Esophagus squamous epithelium (tissue), 5 donors: Measurements from ENCODE around the gene ACOT8. TPM values are rescaled to one million over a fixed set of nuclear protein-coding genes. Genes with fewer than 3 reads are reported as not detected.

Experiments
- DNase-seq: peaks from one replicate; lab custom pipeline; 2025; lab: John Stamatoyannopoulos, UW
- H3K27ac ChIP-seq, 4 donors: fragments of 200-600 bp; sonication (generic); one replicate each; pipeline ENCODE4 v1.5.1; 2016 to 2019; ENCODE audit warnings: mild to moderate bottlenecking in 1 of 4
- H3K27me3 ChIP-seq, 4 donors: fragments of 200-600 bp; sonication (generic); 1 replicate in 3 of 4; 2 replicates in 1 of 4; pipeline versions ENCODE4 v1.5.1 to v1.6.0; 2017 to 2021; ENCODE audit warnings: antibody characterized with exemption in 1 of 4
- H3K36me3 ChIP-seq, 3 donors: fragments of 200-600 bp; sonication (generic); one replicate each; pipeline ENCODE4 v1.5.1; 2016 to 2019
- H3K4me1 ChIP-seq, 3 donors: fragments of 200-600 bp; sonication (generic); one replicate each; pipeline ENCODE4 v1.5.1; 2017 to 2019
- H3K4me3 ChIP-seq, 4 donors: fragments of 200-600 bp; sonication (generic); 1 replicate in 3 of 4; 2 replicates in 1 of 4; pipeline ENCODE4 v1.5.1; 2016 to 2019; ENCODE audit warnings: mild to moderate bottlenecking in 2 of 4, moderate library complexity in 1 of 4
- H3K9me3 ChIP-seq, 3 donors: fragments of 200-600 bp; sonication (generic); one replicate each; pipeline ENCODE4 v1.5.1; 2016 to 2019
- POLR2A ChIP-seq, 4 donors: fragments of 450-650 bp; IDR thresholded peaks; one replicate each; pipeline ENCODE4 v1.6.1; 2017; ENCODE audit warnings: antibody characterized with exemption in 4 of 4, mild to moderate bottlenecking in 4 of 4, moderate library complexity in 3 of 4
- WGBS, 2 donors: methylation state at CpG; one replicate each; pipeline ENCODE4 v1.1.5; 2018; 5-methylcytosine and 5-hydroxymethylcytosine counted together
- intact Hi-C: fragments of 100-400 bp; cut with DNase I; formaldehyde crosslinking; loops from one replicate; pipeline ENCODE4 v1.15.0; 2022
- total RNA-seq, 4 donors: library from RNA; depleted of rRNA; stranded (reverse); fragments of >200 nt; gene quantifications; one replicate each; pipeline ENCODE4 v1.1.0, GENCODE V29; 2016
- TF ChIP-seq, protein P1 (sequence below), 6 experiments: fragments of 450-650 bp in 4 of 6; fragments of 200-600 bp in 2 of 6; sonication (generic) in 2 of 6; IDR thresholded peaks; one replicate each; pipeline ENCODE4 v1.5.1; 2016 to 2019; ENCODE audit warnings: antibody characterized with exemption in 6 of 6, mild to moderate bottlenecking in 4 of 6, moderate library complexity in 4 of 6
- donor health status: DM: yes; HTN: yes; CAD: no.

ACOT8 gene
- total RNA-seq, 4 donors from 2014 or later, result 27.7 to 35.0 (median 31.1) TPM

- Histone ChIP-seq H3K36me3 (peaks cover 3 to 75% (median 21%) of the 10 kb centered on the region in 3 donors), H3K9me3 (no peaks in the 10 kb centered on the region), H3K27ac (no peak overlapping the region), H3K27me3 (no peaks in the 10 kb centered on the region), H3K4me3 (no peak overlapping the region), H3K4me1 (peaks cover 16 to 38% (median 19%) of the 10 kb centered on the region in 3 donors)
- no peak for TF ChIP-seq POLR2A (IDR thresholded peaks at IDR 0.05)
- TF ChIP-seq, protein P1, sequence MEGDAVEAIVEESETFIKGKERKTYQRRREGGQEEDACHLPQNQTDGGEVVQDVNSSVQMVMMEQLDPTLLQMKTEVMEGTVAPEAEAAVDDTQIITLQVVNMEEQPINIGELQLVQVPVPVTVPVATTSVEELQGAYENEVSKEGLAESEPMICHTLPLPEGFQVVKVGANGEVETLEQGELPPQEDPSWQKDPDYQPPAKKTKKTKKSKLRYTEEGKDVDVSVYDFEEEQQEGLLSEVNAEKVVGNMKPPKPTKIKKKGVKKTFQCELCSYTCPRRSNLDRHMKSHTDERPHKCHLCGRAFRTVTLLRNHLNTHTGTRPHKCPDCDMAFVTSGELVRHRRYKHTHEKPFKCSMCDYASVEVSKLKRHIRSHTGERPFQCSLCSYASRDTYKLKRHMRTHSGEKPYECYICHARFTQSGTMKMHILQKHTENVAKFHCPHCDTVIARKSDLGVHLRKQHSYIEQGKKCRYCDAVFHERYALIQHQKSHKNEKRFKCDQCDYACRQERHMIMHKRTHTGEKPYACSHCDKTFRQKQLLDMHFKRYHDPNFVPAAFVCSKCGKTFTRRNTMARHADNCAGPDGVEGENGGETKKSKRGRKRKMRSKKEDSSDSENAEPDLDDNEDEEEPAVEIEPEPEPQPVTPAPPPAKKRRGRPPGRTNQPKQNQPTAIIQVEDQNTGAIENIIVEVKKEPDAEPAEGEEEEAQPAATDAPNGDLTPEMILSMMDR (IDR thresholded peaks at IDR 0.05), result no peak
- DNase-seq, result no peak
- WGBS, 2 donors, result 63 to 93% methylated on average over 2 to 8 of the region's 12 CpGs
- intact Hi-C loops, result loop anchor here (10.0 kb wide), 1 partner anchor 50 kb away; no protein-coding TSS in a partner anchor
Observed at GRCh38 chr20:45894797-45895196, 37.6 kb upstream of the ACOT8 start.

- DNase-seq, result no peak
- Histone ChIP-seq H3K27me3 (no peaks in the 10 kb centered on the region), H3K36me3 (peaks cover 3 to 68% (median 21%) of the 10 kb centered on the region in 3 donors)
Observed at GRCh38 chr20:45893831-45894230, 36.6 kb upstream of the ACOT8 start.

DNA sequence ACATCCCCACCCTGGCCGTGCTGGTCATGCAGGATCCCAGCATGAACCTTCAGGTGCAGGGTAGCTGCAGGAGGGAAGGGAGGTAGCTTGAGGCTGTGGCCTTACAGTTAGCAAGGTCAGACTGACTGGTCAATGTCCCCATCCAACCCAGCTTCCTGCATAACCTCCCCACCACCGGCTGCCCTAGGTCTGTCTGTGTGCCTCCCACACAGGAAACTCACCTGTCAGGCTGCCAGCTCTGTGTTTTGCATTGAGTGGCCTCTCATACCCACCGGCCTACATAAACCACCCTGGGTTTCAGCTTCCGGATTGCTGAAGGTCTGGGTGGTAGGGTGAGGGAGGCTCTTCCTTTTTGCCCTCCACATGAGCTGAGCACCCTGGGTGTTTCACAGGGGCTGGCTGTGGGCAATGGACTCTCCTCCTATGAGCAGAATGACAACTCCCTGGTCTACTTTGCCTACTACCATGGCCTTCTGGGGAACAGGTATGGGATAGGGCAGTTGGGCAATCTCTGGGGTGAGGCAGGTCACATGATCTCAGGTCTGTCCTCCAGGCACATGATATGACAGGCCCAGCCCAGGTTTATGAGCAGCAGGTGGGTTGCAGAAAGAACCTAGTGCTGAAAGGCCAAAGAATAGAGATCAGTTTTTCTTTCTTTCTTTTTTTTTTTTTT, 35.8 kb upstream of the ACOT8 start:
- WGBS, 2 donors, result 52 to 57% methylated on average over 3 to 4 of the region's 4 CpGs
- no peak for DNase-seq
- Histone ChIP-seq H3K36me3 (peaks cover 3 to 66% (median 15%) of the 10 kb centered on the region in 3 donors), H3K27me3 (no peaks in the 10 kb centered on the region), H3K27ac (no peak overlapping the region), H3K4me3 (no peak overlapping the region), H3K4me1 (peaks cover 23 to 53% (median 23%) of the 10 kb centered on the region in 3 donors), H3K9me3 (no peaks in the 10 kb centered on the region)
- intact Hi-C loops, result loop anchor here (10.0 kb wide), 1 partner anchor 52 kb away; no protein-coding TSS in a partner anchor
- TF ChIP-seq, protein P1 (IDR thresholded peaks at IDR 0.05), result no peak
- TF ChIP-seq POLR2A (IDR thresholded peaks at IDR 0.05), result no peak

More at GRCh38 chr20:45893831-45894230, 36.6 kb upstream of the ACOT8 start:
- TF ChIP-seq, protein P1 (IDR thresholded peaks at IDR 0.05), result no peak
- no peak for TF ChIP-seq POLR2A (IDR thresholded peaks at IDR 0.05)
- no peak overlapping the region for H3K4me3 ChIP-seq
- H3K27ac ChIP-seq, result no peak overlapping the region
- 87 to 94% methylated on average over 4 of the region's 4 CpGs for WGBS, 2 donors
- intact Hi-C loops, result loop anchor here (10.0 kb wide), 1 partner anchor 51 kb away; no protein-coding TSS in a partner anchor
- peaks cover 18 to 48% (median 23%) of the 10 kb centered on the region in 3 donors for H3K4me1 ChIP-seq
- no peaks in the 10 kb centered on the region for H3K9me3 ChIP-seq

DNA sequence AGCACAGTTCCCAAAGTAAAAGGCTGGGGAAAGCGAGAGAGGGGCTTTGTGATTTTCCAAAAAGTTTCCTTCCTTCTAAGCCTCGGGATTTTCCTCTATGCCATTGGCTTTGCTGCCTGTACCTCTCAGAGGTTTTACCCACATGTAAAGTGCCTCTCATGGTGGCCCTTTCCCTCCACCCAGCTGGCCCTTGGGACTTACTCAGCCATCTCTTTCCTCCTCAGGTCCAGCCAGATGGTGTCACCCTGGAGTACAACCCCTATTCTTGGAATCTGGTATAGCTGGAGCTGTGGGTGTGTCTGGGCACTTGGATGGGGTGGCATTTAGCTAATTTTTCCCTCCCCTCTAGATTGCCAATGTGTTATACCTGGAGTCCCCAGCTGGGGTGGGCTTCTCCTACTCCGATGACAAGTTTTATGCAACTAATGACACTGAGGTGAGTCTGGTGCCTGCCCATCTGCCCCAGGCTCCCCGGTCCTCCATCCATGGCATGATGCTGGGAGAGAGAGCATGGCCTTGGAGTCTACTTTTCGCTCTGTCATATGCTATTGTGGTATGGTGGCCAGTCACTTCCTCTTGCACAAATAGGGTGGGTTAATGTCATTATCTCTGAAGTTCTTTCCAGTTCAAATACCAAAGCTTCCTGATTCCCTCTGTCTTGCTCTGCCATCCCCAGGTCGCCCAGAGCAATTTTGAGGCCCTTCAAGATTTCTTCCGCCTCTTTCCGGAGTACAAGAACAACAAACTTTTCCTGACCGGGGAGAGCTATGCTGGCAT, 35.0 kb upstream of the ACOT8 start:
- Histone ChIP-seq H3K4me1 (peaks cover 23 to 53% (median 23%) of the 10 kb centered on the region in 3 donors), H3K27me3 (no peaks in the 10 kb centered on the region), H3K27ac (peak overlapping the region in 2 of 4 donors; percentile 90 to 91), H3K4me3 (peak overlapping the region; percentile 54 to 92 (median 82)), H3K36me3 (peaks cover 3 to 64% (median 15%) of the 10 kb centered on the region in 3 donors), H3K9me3 (no peaks in the 10 kb centered on the region)
- TF ChIP-seq POLR2A (IDR thresholded peaks at IDR 0.05), result no peak
- TF ChIP-seq, protein P1 (IDR thresholded peaks at IDR 0.05), result peak in 1 of 6 experiments; percentile 5
- WGBS, 2 donors, result 69 to 77% methylated on average over 6 to 9 of the region's 9 CpGs
- DNase-seq, result no peak
- intact Hi-C loops, result loop anchor here (10.0 kb wide), 1 partner anchor 53 kb away; no protein-coding TSS in a partner anchor
